ENCODE results near the gene TMEM245. TPM values are rescaled to one million over a fixed set of nuclear protein-coding genes. Genes with fewer than 3 reads are reported as not detected.

The TMEM245 gene
- total RNA-seq, 2 experiments from 2014 or later = 22.0 to 36.1 TPM

GRCh38 chr9:109068764-109069163 is 51.0 kb downstream of the TMEM245 start:
- no peaks in the 10 kb centered on the region; the same call in 1 of the 2 replicates for H4K20me1 ChIP-seq (ENCODE audit: insufficient read depth, low read length)
- POLR2A ChIA-PET = no interaction called here
- intact Hi-C loops (cut with micrococcal nuclease; ENCODE audit: unreplicated experiment) = no loop called here

GRCh38 chr9:109064963-109065702 is 54.6 kb downstream of the TMEM245 start:
- no peaks in the 10 kb centered on the region for H3K9me3 ChIP-seq (ENCODE audit: low read length)
- BruUV-seq (replicated peaks) = no TSS peak
- no peak overlapping the region for H2AFZ ChIP-seq (ENCODE audit: low read length)
- no peak for TF ChIP-seq CTCF (conservative IDR thresholded peaks at IDR 0.05; ENCODE audit: low read length)
- no peak for TF ChIP-seq EZH2phosphoT487 (IDR thresholded peaks at IDR 0.05; ENCODE audit: borderline replicate concordance, low read depth, low read length)
- H3K4me3 ChIP-seq (ENCODE audit: low read depth, low read length, poor library complexity, severe bottlenecking) = no peak overlapping the region
- DNase-seq (ENCODE audit: low spot score) = no peak
- CTCF ChIA-PET (ENCODE audit: unreplicated experiment) = no interaction called here
- H3K79me2 ChIP-seq (ENCODE audit: insufficient read depth, low read depth, low read length) = no peaks in the 10 kb centered on the region
- H3K27ac ChIP-seq (ENCODE audit: low read depth, low read length, poor library complexity, severe bottlenecking) = no peak overlapping the region
- H3K4me1 ChIP-seq (ENCODE audit: insufficient read depth, low read length, poor library complexity, severe bottlenecking) = no peaks in the 10 kb centered on the region
- intact Hi-C loops (cut with micrococcal nuclease; ENCODE audit: unreplicated experiment) = no loop called here
- H4K20me1 ChIP-seq (ENCODE audit: insufficient read depth, low read length) = no peaks in the 10 kb centered on the region; the same call in 1 of the 2 replicates
- no peaks in the 10 kb centered on the region for H3K9me2 ChIP-seq (ENCODE audit: insufficient read depth, low read length)
- POLR2A ChIA-PET = interaction anchor here (0.6 to 1.7 kb wide), 2 partner anchors 17 to 42 kb away, joined by 4 read pairs; no protein-coding TSS in a partner anchor
- peaks cover 94% of the 10 kb centered on the region for H3K36me3 ChIP-seq (ENCODE audit: insufficient read depth, low read length)
- no peak overlapping the region for H3K4me2 ChIP-seq (ENCODE audit: low read length)

More at GRCh38 chr9:109068764-109069163, 51.0 kb downstream of the TMEM245 start:
- Histone ChIP-seq H3K4me3 (ENCODE audit: low read depth, low read length, poor library complexity, severe bottlenecking) (no peak overlapping the region), H3K79me2 (ENCODE audit: insufficient read depth, low read depth, low read length) (no peaks in the 10 kb centered on the region), H3K9me3 (ENCODE audit: low read length) (no peaks in the 10 kb centered on the region), H3K36me3 (ENCODE audit: insufficient read depth, low read length) (peaks cover 94% of the 10 kb centered on the region), H3K9me2 (ENCODE audit: insufficient read depth, low read length) (no peaks in the 10 kb centered on the region), H3K4me2 (ENCODE audit: low read length) (no peak overlapping the region), H3K4me1 (ENCODE audit: insufficient read depth, low read length, poor library complexity, severe bottlenecking) (no peaks in the 10 kb centered on the region), H2AFZ (ENCODE audit: low read length) (no peak overlapping the region), H3K27ac (ENCODE audit: low read depth, low read length, poor library complexity, severe bottlenecking) (no peak overlapping the region)
- no TSS peak for BruUV-seq (replicated peaks)
- TF ChIP-seq CTCF (conservative IDR thresholded peaks at IDR 0.05; ENCODE audit: low read length) (no peak), EZH2phosphoT487 (IDR thresholded peaks at IDR 0.05; ENCODE audit: borderline replicate concordance, low read depth, low read length) (no peak)
- CTCF ChIA-PET (ENCODE audit: unreplicated experiment) = no interaction called here
- no peak for DNase-seq (ENCODE audit: low spot score)

GRCh38 chr9:109063760-109064159 is 56.0 kb downstream of the TMEM245 start:
- BruUV-seq (replicated peaks) = no TSS peak
- no peaks in the 10 kb centered on the region for H4K20me1 ChIP-seq (ENCODE audit: insufficient read depth, low read length)
- no peaks in the 10 kb centered on the region for H3K4me1 ChIP-seq (ENCODE audit: insufficient read depth, low read length, poor library complexity, severe bottlenecking)
- intact Hi-C loops (cut with micrococcal nuclease; ENCODE audit: unreplicated experiment) = no loop called here
- no peaks in the 10 kb centered on the region for H3K9me2 ChIP-seq (ENCODE audit: insufficient read depth, low read length)
- H2AFZ ChIP-seq (ENCODE audit: low read length) = no peak overlapping the region
- no peaks in the 10 kb centered on the region for H3K79me2 ChIP-seq (ENCODE audit: insufficient read depth, low read depth, low read length)
- H3K36me3 ChIP-seq (ENCODE audit: insufficient read depth, low read length) = peaks cover 91% of the 10 kb centered on the region
- no peak for DNase-seq (ENCODE audit: low spot score)
- H3K27ac ChIP-seq (ENCODE audit: low read depth, low read length, poor library complexity, severe bottlenecking) = no peak overlapping the region
- TF ChIP-seq CTCF (conservative IDR thresholded peaks at IDR 0.05; ENCODE audit: low read length) (no peak), EZH2phosphoT487 (IDR thresholded peaks at IDR 0.05; ENCODE audit: borderline replicate concordance, low read depth, low read length) (no peak)
- ChIA-PET POLR2A (no interaction called here), CTCF (ENCODE audit: unreplicated experiment) (no interaction called here)
- H3K9me3 ChIP-seq (ENCODE audit: low read length) = no peaks in the 10 kb centered on the region
- H3K4me3 ChIP-seq (ENCODE audit: low read depth, low read length, poor library complexity, severe bottlenecking) = no peak overlapping the region
- H3K4me2 ChIP-seq (ENCODE audit: low read length) = no peak overlapping the region

Measured in OCI-LY7 (cell line).